Trophoblast cell (in vitro differentiated cells and primary cell): ENCODE data around the gene FAM53A.

Source experiments
- DNase-seq, 2 donors: peaks; one replicate each; pipeline ENCODE4 v3.0.0-alpha.2; 2016
- H2AFZ ChIP-seq: 2 replicates; pipeline ENCODE4 v1.6.1; 2013; ENCODE audit warnings: low read length, moderate library complexity, mild to moderate bottlenecking; ENCODE audit not compliant: insufficient read depth, poor library complexity
- H2AK5ac ChIP-seq: 2 replicates; pipeline ENCODE4 v1.6.1; 2013; ENCODE audit warnings: mild to moderate bottlenecking, low read length
- H2BK120ac ChIP-seq: 2 replicates; pipeline ENCODE4 v1.6.1; 2013; ENCODE audit warnings: low read length, mild to moderate bottlenecking, moderate library complexity; ENCODE audit not compliant: insufficient read depth, poor library complexity
- H2BK12ac ChIP-seq: 2 replicates; pipeline ENCODE4 v1.6.1; 2013; ENCODE audit warnings: mild to moderate bottlenecking, low read length, moderate library complexity
- H2BK5ac ChIP-seq: 2 replicates; pipeline ENCODE4 v1.6.1; 2013; ENCODE audit warnings: low read length, low read depth, moderate library complexity, mild to moderate bottlenecking; ENCODE audit not compliant: poor library complexity
- H3K14ac ChIP-seq: 2 replicates; pipeline ENCODE4 v1.6.1; 2013; ENCODE audit warnings: mild to moderate bottlenecking, low read length
- H3K18ac ChIP-seq: 2 replicates; pipeline ENCODE4 v1.6.1; 2013; ENCODE audit warnings: mild to moderate bottlenecking, low read length
- H3K23ac ChIP-seq: 2 replicates; pipeline ENCODE4 v1.6.1; 2013; ENCODE audit warnings: low read length
- H3K27ac ChIP-seq: 2 replicates; pipeline ENCODE4 v1.5.1; 2013; ENCODE audit warnings: low read depth, mild to moderate bottlenecking, inconsistent platforms, low read length, moderate library complexity
- H3K27me3 ChIP-seq: 2 replicates; pipeline ENCODE4 v1.6.1; 2013; ENCODE audit warnings: inconsistent platforms, mild to moderate bottlenecking, low read length, moderate library complexity; ENCODE audit not compliant: insufficient read depth
- H3K36me3 ChIP-seq, 2 experiments: 1 replicate in 1 of 2; 2 replicates in 1 of 2; pipeline ENCODE4 v1.6.1; 2013; ENCODE audit warnings: low read length in 2 of 2, mild to moderate bottlenecking in 2 of 2, moderate library complexity in 1 of 2; ENCODE audit not compliant: insufficient read depth in 2 of 2, control insufficient read depth in 1 of 2
- H3K4ac ChIP-seq: 2 replicates; pipeline ENCODE4 v1.6.1; 2013; ENCODE audit warnings: low read depth, mild to moderate bottlenecking, low read length, moderate library complexity
- H3K4me1 ChIP-seq, 2 experiments: 1 replicate in 1 of 2; 2 replicates in 1 of 2; pipeline ENCODE4 v1.6.1; 2013; ENCODE audit warnings: low read length in 2 of 2, mild to moderate bottlenecking in 2 of 2, moderate library complexity in 1 of 2; ENCODE audit not compliant: insufficient read depth in 2 of 2, control insufficient read depth in 1 of 2
- H3K4me2 ChIP-seq: 2 replicates; pipeline ENCODE4 v1.6.1; 2013; ENCODE audit warnings: inconsistent platforms, mild to moderate bottlenecking, low read length, moderate library complexity
- H3K4me3 ChIP-seq: 2 replicates; pipeline ENCODE4 v1.5.1; 2013; ENCODE audit warnings: mild to moderate bottlenecking, low read depth, low read length, inconsistent platforms
- H3K79me1 ChIP-seq: one replicate; pipeline ENCODE4 v1.6.1; 2013; ENCODE audit warnings: low read length
- H3K79me2 ChIP-seq: 2 replicates; pipeline ENCODE4 v1.6.1; 2013; ENCODE audit warnings: low read length, mild to moderate bottlenecking; ENCODE audit not compliant: control insufficient read depth, insufficient read depth, poor library complexity
- H3K9ac ChIP-seq: 2 replicates; pipeline ENCODE4 v1.6.1; 2013; ENCODE audit warnings: mild to moderate bottlenecking, low read length
- H3K9me3 ChIP-seq: 2 replicates; pipeline ENCODE4 v1.6.1; 2013; ENCODE audit warnings: low read depth, mild to moderate bottlenecking, control low read depth, inconsistent platforms, low read length; ENCODE audit not compliant: insufficient read depth
- H4K12ac ChIP-seq: 2 replicates; pipeline ENCODE4 v1.6.1; 2013; ENCODE audit warnings: low read depth, mild to moderate bottlenecking, low read length, moderate library complexity
- H4K8ac ChIP-seq: 2 replicates; pipeline ENCODE4 v1.6.1; 2013; ENCODE audit warnings: low read depth, mild to moderate bottlenecking, low read length, moderate library complexity
- H4K91ac ChIP-seq: one replicate; pipeline ENCODE4 v1.6.1; 2013; ENCODE audit warnings: low read depth, mild to moderate bottlenecking, low read length, moderate library complexity
- WGBS: extraction: QIAGEN DNeasy Blood & Tissue Kit; methylation state at CpG from one replicate; pipeline ENCODE4 v1.1.7; 2013; ENCODE audit warnings: missing lambda C conversion rate; ENCODE audit not compliant: insufficient read length, insufficient coverage; ENCODE audit errors: extremely low coverage; 5-methylcytosine and 5-hydroxymethylcytosine counted together

The FAM53A gene

DNA sequence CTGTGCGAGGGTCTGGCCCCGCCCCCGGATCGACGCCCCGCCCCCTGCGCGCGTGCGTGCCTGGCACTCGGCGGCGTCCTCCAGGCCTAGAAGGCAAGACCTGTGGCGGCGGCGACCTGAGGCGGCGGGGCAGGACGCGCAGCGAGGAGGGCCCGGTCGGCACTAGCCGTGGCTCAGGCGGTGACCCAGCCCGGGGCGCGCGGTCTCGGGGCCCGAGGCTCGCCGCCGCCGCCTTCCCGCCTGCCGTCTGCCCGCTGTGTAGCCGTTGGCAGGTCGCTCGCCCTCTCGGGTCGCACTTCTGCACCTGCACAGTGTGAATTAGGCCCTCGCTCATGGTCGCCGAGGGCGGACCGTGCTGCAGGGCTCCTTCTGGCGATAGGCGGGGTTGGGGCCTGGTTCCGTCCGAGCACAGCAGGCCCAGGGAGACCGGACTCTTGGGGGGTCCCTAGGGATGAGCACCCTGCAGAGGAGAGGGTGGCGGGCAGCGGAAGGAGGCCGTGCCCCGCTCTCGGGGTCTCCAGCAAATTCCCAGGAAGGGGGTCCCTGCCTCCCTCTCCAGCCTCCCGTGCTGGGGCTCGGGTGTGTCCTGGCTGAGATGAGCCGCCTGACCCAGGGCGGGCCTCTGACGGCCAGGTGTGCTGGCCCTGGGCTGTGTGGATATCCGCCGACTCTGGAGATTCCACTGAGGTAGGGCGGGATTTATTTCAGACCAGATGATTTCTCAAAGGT is 557 bp upstream of the FAM53A start:
- Histone ChIP-seq H2BK5ac (no peak overlapping the region), H3K4me2 (peak overlapping the region; percentile 66), H3K79me2 (no peaks in the 10 kb centered on the region), H3K18ac (peak overlapping the region; percentile 81), H4K91ac (peak overlapping the region; percentile 39), H3K4ac (no peak overlapping the region), H3K14ac (no peak overlapping the region), H3K36me3 (no peaks in the 10 kb centered on the region), H2BK120ac (peak overlapping the region; percentile 58), H2AFZ (peak overlapping the region; percentile 48), H2BK12ac (no peak overlapping the region), H4K8ac (peak overlapping the region; percentile 61), H3K9ac (no peak overlapping the region), H2AK5ac (peak overlapping the region; percentile 3), H3K4me1 (peaks cover 11% of the 10 kb centered on the region in 2 experiments), H4K12ac (peak overlapping the region; percentile 6), H3K27ac (no peak overlapping the region), H3K9me3 (no peaks in the 10 kb centered on the region), H3K27me3 (peaks cover 6% of the 10 kb centered on the region), H3K23ac (no peak overlapping the region), H3K79me1 (peaks cover 7% of the 10 kb centered on the region), H3K4me3 (peak overlapping the region; percentile 69)
- no peak for DNase-seq
- no CpG with 5 or more reads among the region's 66 CpGs for WGBS

DNA sequence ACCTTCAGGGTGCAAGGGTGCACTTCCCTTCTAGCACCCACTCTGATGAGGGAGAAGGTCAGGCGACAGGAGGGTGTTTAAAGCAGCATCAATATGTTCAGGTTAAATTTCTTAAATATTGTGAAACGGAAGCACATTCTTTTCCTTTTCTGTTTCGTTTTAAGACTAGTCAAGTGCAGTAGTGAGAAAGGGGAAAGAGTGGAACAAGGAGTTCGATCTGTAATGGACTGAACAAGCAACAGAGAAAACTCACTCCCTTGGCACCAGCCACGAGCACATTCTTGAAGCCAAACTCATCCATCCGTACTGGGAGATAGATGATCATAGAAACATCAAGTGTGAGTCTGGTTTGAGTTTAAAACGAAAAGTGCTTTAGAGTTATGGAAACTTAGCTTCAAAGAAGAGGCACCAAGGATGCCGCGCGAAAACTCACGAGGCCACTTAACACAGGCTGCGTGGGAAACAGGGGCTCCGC is 815 bp downstream of the FAM53A start:
- Histone ChIP-seq H2BK5ac (no peak overlapping the region), H2AK5ac (no peak overlapping the region), H3K4me1 (peaks cover 11% of the 10 kb centered on the region in 2 experiments), H2BK12ac (no peak overlapping the region), H3K4me3 (no peak overlapping the region), H3K4me2 (peak overlapping the region; percentile 66), H4K12ac (no peak overlapping the region), H3K27me3 (peaks cover 6% of the 10 kb centered on the region), H4K8ac (no peak overlapping the region), H3K9me3 (no peaks in the 10 kb centered on the region), H3K79me1 (peaks cover 7% of the 10 kb centered on the region), H3K23ac (no peak overlapping the region), H3K27ac (no peak overlapping the region), H3K4ac (no peak overlapping the region), H2BK120ac (no peak overlapping the region), H2AFZ (peak overlapping the region; percentile 100), H3K18ac (no peak overlapping the region), H3K14ac (no peak overlapping the region), H3K9ac (no peak overlapping the region), H4K91ac (no peak overlapping the region), H3K36me3 (no peaks in the 10 kb centered on the region), H3K79me2 (no peaks in the 10 kb centered on the region)
- DNase-seq = peak; percentile 21 to 54
- no CpG with 5 or more reads among the region's 13 CpGs for WGBS

DNA sequence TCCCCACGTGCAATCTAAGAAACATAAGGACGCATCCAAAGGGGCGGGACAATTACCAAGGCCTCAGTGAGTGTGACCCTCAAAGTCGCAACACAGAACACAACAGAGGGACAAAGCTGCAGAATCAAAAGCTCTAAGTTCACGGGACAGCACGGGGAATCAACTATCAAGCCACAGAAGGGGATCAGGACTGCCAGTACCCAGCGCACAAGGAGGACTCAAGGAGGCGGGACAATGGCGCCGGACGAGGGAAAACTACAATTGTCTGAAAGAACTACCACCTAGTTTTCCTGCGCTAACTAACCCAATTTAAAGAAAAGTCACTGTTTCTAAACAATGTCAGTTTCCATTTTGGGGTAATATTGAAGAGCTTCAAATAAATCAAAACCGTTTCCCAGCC is 1.3 kb downstream of the FAM53A start:
- DNase-seq = no peak
- Histone ChIP-seq H3K4ac (no peak overlapping the region), H2BK120ac (no peak overlapping the region), H3K23ac (no peak overlapping the region), H2BK5ac (no peak overlapping the region), H2BK12ac (no peak overlapping the region), H3K27ac (no peak overlapping the region), H3K4me3 (no peak overlapping the region), H3K18ac (no peak overlapping the region), H4K12ac (no peak overlapping the region), H3K79me1 (peaks cover 7% of the 10 kb centered on the region), H3K27me3 (peaks cover 6% of the 10 kb centered on the region), H3K4me2 (no peak overlapping the region), H3K9me3 (no peaks in the 10 kb centered on the region), H3K4me1 (peaks cover 11% of the 10 kb centered on the region in 2 experiments), H3K79me2 (no peaks in the 10 kb centered on the region), H3K36me3 (no peaks in the 10 kb centered on the region), H4K8ac (no peak overlapping the region), H3K9ac (no peak overlapping the region), H4K91ac (no peak overlapping the region), H2AK5ac (no peak overlapping the region), H3K14ac (no peak overlapping the region), H2AFZ (no peak overlapping the region)
- WGBS = no CpG with 5 or more reads among the region's 13 CpGs

DNA sequence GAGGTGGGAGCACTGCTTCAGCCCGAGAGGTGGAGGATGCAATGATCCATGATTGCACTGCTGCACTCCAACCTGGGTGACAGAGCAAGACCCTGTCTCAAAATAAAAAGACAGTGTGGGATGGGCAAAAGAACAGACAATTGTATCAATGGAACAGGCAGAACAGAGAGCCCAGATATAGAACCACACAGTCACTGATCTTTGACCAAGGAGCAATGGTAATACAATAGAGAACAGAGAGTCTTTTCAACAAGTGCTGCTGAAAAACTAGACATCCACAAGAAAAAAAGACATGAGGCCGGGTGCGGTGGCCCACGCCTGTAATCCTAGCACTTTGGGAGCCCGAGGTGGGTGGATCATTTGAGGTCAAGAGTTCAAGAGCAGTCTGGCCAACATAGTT is 5.9 kb downstream of the FAM53A start:
- Histone ChIP-seq H3K4me1 (no peaks in the 10 kb centered on the region), H2AFZ (no peak overlapping the region), H3K27me3 (no peaks in the 10 kb centered on the region), H4K91ac (no peak overlapping the region), H3K36me3 (no peaks in the 10 kb centered on the region), H3K9ac (no peak overlapping the region), H3K14ac (no peak overlapping the region), H3K79me2 (no peaks in the 10 kb centered on the region), H4K8ac (no peak overlapping the region), H2BK120ac (no peak overlapping the region), H3K18ac (no peak overlapping the region), H3K79me1 (no peaks in the 10 kb centered on the region), H2AK5ac (no peak overlapping the region), H3K4ac (no peak overlapping the region), H3K4me2 (no peak overlapping the region), H2BK5ac (no peak overlapping the region), H3K4me3 (no peak overlapping the region), H2BK12ac (no peak overlapping the region), H3K23ac (no peak overlapping the region), H3K9me3 (no peaks in the 10 kb centered on the region), H3K27ac (no peak overlapping the region), H4K12ac (no peak overlapping the region)
- WGBS = no CpG with 5 or more reads among the region's 5 CpGs
- no peak for DNase-seq
